Fibroblast of mammary gland (primary cell): ENCODE data around the gene FBXO45.

Source experiments
- DNase-seq: peaks from one replicate; pipeline ENCODE4 v3.0.0-alpha.2; 2010; ENCODE audit warnings: low read depth
- H3K4me3 ChIP-seq: 2 replicates; pipeline ENCODE4 v1.5.1; 2011; ENCODE audit warnings: low read depth, mild to moderate bottlenecking, low read length, moderate library complexity; ENCODE audit not compliant: control insufficient read depth
- CTCF ChIP-seq: conservative IDR thresholded peaks from 2 replicates; pipeline ENCODE4 v1.5.1; 2011; ENCODE audit warnings: low read depth, low read length, inconsistent platforms; ENCODE audit not compliant: control insufficient read depth, insufficient read depth

Gene FBXO45

GRCh38 chr3:196624067-196624790 lies 55.8 kb downstream of the FBXO45 start:
- no peak for TF ChIP-seq CTCF
- no peak for DNase-seq
- H3K4me3 ChIP-seq, result no peak overlapping the region

GRCh38 chr3:196624907-196625306 lies 56.4 kb downstream of the FBXO45 start:
- TF ChIP-seq CTCF, result no peak
- H3K4me3 ChIP-seq, result no peak overlapping the region
- DNase-seq, result no peak

GRCh38 chr3:196625331-196625730 lies 56.9 kb downstream of the FBXO45 start:
- TF ChIP-seq CTCF, result no peak
- H3K4me3 ChIP-seq, result no peak overlapping the region
- no peak for DNase-seq

GRCh38 chr3:196627918-196628231 lies 59.4 kb downstream of the FBXO45 start:
- no peak for TF ChIP-seq CTCF
- DNase-seq, result no peak
- H3K4me3 ChIP-seq, result no peak overlapping the region

- no peak for DNase-seq
- no peak for TF ChIP-seq CTCF
- H3K4me3 ChIP-seq, result no peak overlapping the region
Measured at GRCh38 chr3:196629228-196629627, 60.8 kb downstream of the FBXO45 start.

- TF ChIP-seq CTCF, result no peak
- DNase-seq, result no peak
- peak overlapping the region; percentile 70 for H3K4me3 ChIP-seq
Measured at GRCh38 chr3:196631682-196632045, 63.2 kb downstream of the FBXO45 start.
